ENCODE measurements around the gene ZNF516.

ZNF516 gene

DNA sequence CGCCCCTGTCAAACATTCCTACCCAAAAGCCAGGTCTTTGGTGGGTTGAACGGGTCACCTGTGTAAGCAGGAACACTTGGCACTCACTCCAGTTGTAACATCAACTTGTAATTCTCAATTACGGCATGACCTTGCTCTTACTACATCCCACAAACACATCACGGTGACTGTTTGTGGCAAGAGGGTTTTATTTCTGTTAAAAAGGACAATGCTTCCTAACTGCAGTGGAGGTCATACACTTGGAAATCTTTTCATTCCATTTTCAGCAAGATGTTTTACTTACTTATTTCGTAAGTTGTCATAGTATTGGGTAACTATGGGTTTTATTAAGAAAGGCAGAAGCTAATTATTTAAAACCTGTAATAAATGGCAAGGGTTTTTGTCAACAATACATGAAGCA lies 126.1 kb downstream of the ZNF516 start:
- in situ Hi-C loops (cut with HindIII; ENCODE audit: low sequenced_read_pairs): no loop called here

DNA sequence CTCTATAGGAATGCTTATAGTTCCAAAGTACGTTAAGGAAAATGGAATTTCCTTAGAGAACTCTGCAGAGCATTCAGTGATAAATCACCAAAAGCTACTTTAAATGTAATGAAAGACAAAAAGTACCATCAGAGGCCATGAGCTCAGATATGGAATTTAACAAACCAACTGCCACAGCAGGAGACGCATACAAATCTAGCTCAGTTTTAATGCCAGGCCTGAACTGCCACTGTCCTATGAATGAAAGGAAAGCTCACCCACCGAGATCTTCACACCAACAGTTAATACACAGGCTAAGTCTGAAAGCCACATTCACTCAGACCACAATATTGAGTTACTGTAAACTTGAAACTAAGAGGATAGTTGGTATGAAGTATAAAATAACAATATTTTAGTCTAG lies 126.8 kb downstream of the ZNF516 start:
- in situ Hi-C loops (cut with HindIII; ENCODE audit: low sequenced_read_pairs): no loop called here

DNA sequence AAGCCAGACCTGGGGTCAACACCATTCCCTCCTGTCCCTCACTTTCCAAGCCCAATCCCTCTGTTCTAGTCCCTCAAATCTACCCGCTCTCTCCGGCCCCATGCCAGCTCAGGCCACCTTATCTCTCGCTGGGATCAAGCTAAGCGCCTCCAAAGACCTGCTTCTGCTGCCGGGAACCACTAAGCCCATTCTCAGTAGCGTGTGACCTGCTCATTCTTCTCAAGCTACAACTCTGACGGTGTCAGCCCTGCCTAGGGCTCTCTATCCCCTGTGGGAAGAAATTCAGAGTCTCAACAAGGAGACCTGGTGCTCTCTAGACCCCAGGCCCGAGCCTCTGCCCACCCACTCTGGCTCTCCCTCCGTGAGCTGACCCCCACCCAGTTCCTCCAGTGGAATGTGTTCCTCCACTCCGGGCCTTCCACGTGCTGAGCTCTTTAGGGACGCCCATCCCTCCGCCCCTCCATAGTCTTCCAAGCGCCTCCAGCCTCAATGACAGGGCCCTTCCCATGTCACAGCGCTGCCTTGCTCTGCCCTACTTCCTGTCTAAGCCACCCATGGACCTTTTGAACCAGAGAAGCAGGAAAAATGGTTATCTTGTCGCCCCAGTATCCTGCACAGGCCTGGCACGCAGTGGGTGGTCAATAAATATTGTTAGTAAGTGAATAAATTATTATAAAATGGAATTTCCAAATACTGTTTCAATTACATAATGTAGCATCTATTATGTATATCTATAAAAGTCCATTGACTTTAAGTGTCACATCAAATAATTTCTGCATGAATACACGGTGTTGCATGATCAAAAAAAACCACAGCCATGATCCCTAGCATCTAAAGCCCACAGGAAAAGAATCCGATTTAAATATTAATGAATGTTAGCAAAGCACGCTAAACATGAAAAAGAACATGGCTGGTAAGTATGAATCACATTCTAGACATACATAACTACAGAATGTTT lies 127.6 kb downstream of the ZNF516 start:
- in situ Hi-C loops (cut with HindIII; ENCODE audit: low sequenced_read_pairs): no loop called here

DNA sequence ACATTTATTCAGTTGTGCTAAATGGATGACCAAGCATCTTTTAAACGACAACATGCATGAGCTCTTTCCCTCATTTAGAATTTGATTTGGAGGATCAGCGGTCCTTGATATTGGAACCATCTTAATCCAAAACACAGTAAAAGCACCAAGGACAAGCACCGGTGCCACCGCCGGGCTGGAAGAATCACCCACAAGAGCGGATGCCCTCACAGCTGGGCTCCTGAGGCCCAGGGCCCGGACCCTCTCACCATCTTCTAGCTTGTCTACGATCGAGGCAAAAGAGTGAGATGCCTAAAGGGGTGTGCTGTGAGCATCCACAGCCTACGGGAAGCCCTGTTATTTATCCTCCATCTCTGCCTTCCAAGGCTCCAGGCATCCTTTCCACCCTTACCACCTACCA lies 129.5 kb downstream of the ZNF516 start:
- in situ Hi-C loops (cut with HindIII; ENCODE audit: low sequenced_read_pairs): no loop called here

DNA sequence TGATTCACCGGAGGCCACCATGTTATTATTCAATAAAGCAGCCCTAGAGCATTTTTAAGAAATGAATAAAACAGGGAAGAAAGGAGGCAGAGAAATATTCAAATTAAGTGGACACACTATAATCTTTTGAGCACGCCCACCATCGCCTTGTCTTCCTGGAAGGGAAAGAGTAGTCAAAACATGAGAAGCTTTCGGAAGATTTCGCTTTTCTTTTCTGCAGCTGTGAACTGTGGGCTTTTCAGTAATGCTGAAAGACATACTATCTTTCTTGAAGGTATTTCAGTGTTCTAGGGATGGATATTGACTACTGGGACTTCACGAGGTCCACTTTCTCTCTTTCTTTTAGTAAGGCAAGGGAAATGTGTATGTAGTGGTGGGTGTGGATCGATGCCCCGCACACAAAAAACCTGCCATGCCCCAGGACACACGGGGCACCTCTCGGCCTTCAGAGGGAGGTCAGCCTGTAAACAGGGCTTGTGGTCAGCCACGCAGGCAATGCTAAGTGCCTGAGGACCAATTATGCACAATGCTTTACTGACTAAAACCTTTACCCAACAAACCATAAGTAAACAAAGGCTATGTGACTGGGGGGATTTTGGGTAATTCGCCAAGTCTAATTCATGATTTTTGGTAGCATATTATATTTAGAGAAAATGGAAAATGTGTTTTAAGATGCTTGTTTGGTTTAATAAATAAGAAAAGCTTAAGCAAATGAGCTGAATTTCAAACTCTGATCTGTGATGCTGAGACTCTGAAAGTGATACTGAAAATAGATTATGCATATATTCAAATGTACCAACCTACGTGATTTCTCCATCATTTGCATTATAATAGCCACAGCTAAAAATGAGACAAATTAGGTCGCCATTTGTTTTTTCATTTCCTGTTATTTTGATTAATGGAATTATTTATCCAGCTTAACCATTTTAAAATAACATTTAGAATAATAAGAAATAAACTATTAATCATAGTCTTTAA lies 130.5 kb downstream of the ZNF516 start:
- in situ Hi-C loops (cut with HindIII; ENCODE audit: low sequenced_read_pairs): no loop called here

DNA sequence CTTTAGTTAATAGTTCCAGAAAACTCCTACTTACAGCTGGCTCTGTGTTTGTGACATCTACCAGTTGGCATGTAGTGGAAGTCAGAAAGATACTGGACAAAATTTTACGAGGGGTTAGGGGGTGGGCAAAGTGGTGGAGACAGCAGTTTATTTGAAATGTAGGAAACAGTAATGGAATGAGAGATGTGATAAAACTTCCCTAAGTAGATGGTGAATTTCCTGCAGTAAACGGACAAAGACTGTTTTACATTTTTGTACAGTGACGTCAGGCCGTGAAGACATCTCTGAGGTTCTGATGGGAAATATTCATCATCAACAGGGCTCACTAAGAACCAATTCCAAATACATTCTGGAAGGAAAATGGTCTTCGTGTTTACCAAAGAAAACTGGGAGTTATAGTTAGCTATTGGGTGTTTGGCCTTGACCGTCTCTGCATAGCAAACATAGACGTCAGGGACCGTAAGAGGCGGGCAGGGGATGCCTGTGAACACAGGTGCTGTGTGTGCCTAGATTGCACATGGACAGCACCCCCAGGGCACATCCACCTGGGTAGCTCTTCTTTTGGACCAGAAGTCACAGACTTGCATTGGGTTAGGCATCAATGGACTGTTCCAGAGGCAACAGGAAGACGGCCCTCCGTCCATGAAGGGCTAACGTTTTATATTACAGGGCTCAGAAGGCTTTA lies 131.5 kb downstream of the ZNF516 start:
- in situ Hi-C loops (cut with HindIII; ENCODE audit: low sequenced_read_pairs): no loop called here

DNA sequence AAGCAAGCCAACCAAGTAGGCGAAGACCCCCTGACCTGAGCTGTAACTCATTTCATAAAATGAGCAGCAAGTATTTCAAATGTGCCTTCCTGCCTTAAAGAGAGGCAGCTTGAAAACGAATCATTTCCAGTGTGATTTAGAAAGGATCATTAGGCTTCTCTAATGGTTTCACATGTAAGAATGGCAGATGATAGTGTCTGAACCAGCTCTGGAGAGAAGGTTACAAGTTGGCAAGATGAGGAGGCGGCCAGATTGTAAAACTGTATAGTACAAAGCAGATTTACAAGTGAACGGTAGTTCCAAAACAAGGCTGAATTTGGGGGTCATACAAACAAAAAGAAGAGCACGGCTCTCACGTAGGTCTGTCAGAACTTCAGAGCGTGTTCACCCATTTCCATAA lies 132.4 kb downstream of the ZNF516 start:
- in situ Hi-C loops (cut with HindIII; ENCODE audit: low sequenced_read_pairs): no loop called here

DNA sequence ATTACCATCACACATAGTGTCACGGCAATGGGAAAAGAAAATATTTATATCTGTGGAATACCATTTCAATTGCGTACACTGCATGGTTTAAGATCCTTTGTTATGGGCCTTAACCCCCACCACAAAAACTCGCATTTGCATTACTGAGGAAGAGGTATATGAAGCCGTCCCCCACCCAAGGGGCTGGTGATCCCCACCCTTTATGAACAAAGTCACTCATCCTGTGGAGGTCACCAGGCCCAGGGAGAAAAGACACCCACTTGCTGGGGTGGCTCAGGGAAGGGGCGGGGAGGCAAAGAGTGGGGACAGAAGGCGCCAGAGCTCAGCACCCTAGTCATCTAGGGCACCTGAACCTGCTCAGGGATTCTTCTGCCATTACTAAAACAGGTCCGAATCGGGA lies 133.8 kb downstream of the ZNF516 start:
- in situ Hi-C loops (cut with HindIII; ENCODE audit: low sequenced_read_pairs): no loop called here

DNA sequence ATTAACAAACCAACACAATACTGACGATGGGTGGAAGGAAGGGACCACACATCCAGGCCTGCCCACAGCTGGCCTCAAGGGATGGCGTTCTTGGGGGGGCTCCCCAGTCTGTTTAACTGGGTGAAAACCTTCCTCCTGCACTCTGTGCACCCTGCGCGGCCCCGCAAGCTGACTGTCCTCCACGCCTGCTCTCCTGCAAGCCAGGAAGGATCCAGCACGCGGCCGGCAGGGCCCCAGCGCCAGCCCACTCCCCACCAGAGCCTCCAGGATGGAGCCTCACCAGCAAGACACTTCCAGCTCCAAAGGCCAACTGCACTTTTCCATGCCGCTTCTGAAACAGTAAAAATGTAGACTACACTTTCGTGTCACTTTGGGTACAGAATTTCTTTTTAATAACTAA lies 135.1 kb downstream of the ZNF516 start:
- in situ Hi-C loops (cut with HindIII; ENCODE audit: low sequenced_read_pairs): no loop called here

DNA sequence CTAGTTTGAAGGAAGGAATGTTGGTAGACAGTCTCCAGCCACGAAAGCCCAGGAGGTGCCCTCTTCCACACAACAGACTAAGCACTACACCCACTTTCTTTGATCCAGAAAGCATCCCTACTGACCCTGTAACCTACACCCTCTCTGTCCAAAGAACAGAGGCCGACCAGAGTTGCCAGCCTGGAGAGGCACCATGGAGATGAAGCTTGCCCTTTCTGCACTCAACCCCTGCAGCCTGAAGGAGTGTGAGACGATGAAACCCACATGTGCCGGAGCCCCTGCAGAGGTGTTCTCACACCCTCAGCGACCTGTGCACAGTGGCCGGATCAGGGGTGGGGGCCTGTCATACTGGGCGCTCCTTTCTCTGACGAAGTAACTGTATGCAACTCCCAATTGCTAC lies 136.3 kb downstream of the ZNF516 start:
- in situ Hi-C loops (cut with HindIII; ENCODE audit: low sequenced_read_pairs): no loop called here

DNA sequence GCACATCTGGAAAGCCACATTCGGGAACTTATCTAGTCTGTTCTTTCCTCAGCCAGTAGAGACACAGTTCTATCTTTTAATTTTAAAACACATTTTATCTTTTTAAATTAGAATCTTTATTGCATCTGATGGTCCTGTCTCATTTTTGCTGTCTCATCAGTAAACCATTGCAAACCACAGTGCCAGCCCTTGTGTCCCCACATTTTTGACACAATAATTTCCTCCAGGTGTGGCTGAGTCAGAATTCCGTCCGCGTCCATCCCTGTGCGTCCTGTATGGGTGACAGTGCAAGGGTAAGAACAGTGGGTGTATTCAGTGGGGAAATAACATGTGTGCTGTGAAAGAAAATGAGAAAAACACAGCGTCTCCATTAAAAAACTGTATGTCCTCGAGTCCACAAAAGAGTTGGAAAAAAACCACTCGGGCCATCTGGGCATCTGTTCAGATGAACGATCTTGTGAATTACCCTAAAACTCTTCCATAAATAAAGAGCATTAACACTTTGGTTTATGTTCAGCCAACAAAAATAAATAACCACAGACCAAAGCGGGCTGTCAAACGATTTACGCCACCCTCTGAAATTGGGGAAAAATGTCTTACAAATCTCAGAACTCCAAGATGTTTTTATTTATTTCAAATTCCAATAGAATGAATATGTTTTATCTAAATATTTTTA lies 137.3 kb downstream of the ZNF516 start:
- in situ Hi-C loops (cut with HindIII; ENCODE audit: low sequenced_read_pairs): no loop called here

DNA sequence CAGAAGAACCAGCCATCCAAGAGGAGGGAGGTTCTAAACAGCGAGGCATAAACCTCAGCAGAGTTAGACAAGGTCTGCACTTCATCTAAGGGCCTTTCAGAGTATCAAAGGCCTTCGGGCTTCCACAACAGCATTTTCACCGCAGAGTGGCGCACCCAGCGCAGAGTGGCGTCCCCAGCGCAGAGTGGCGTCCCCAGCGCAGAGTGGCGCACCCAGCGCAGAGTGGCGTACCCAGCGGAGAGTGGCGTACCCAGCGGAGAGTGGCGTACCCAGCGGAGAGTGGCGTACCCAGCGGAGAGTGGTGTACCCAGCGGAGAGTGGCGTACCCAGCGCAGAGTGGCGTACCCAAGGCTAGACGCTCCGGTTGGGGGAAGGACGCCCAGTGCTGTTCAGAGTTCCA lies 137.9 kb downstream of the ZNF516 start:
- in situ Hi-C loops (cut with HindIII; ENCODE audit: low sequenced_read_pairs): no loop called here

DNA sequence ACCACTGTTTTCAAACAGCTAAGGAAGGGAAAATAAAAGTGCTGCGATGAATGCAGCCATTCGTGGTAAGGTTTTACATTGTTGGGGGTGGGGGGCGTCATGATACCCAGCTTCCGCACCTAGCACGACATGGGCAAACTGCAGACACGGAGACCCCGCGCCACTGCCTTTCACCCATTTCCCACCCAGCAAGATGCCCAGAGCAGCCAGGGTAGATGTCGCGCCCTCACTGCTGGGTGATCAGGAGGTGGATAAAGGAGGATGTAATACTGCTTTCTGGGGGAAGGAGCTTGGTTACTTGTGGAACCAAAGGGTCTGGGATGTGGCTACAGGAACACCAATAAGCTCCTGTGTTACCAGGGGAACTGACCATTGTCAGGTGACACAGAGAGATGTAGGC lies 138.4 kb downstream of the ZNF516 start:
- in situ Hi-C loops (cut with HindIII; ENCODE audit: low sequenced_read_pairs): no loop called here

DNA sequence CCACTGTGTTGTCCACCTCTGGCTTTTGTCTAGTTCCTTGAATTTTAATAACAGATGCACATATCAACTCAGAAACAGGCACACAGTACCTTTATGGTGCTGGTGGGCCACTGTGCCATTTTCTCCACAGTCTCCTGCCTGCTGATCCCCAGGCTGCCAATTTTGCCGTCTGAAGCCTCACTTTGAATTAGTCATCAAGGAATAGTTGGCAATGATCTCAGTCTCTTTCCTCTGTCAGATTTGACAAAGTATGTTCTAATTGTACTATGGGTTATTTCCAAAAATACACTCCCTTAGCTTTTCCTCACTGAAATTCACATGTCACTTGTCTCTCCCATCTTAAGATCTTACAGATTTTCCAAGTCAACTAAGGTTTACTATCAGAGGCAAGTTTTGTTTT lies 140.7 kb downstream of the ZNF516 start:
- in situ Hi-C loops (cut with HindIII; ENCODE audit: low sequenced_read_pairs): no loop called here

DNA sequence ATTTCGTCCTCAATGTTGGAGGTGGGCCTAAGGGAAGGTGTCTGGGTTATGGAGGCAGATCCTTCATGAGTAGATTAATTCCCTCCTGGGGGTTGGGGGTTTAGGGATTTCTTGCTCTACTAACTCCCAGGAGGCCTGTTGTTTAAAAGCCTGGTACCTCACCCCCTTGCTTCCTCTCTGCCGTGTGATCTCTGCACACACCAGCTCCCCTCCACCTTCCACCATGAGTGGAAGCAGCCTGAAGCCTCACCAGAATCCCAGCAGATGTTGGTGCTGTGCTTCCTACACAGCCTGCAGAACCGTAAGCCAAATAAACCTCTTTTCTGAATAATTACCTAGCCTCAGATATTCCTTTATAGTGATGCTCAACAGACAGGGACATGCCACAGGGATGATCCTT lies 141.5 kb downstream of the ZNF516 start:
- in situ Hi-C loops (cut with HindIII; ENCODE audit: low sequenced_read_pairs): no loop called here

DNA sequence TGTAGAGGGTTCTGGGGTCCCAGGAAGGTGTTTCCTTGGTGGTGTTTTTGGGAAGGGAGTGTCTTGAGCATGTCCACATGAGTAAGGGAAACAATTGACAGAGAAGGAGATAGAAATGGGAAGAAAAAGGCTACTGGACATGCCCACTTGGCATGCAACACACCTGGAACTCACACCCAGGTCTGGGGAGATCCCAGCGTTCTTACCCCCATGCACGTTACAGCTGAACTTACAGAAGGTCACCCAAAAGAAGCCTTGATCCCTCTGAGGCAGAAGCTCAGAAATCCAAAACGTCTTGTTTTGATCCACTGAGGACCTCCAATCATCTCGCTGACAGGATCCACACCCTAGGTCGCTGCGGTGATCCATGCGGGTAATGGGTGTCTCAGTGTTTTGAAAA lies 142.0 kb downstream of the ZNF516 start:
- in situ Hi-C loops (cut with HindIII; ENCODE audit: low sequenced_read_pairs): no loop called here

DNA sequence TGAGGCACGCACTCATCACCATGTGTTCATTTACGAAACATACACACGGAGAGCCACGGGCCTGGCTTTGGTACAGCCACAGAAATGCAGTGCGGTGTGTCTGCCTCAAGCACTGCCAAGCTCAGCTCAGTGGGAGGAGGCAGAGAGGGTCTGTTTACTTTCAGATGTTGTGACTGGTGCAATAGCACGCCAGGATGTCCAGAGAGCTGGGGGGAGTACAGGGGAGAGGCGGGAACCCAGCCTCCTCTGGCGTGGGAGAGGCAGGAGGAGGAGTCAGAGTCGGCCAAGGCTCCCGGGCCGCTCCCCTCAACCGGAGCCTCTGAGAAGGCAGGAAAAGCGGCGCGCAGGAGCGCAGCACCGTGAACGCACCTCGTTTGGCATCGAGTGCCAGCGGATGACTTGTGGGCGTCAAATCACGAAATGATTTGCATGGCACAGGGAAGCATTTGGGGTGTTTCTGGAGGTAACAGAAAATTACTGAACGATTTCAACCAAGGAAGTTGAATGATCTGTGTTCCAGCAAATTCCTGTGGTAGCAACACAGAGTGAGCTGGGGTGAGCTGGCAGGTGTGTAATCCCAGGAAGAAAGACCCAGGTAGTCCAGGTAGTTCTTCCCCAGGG lies 143.0 kb downstream of the ZNF516 start:
- in situ Hi-C loops (cut with HindIII; ENCODE audit: low sequenced_read_pairs): no loop called here

DNA sequence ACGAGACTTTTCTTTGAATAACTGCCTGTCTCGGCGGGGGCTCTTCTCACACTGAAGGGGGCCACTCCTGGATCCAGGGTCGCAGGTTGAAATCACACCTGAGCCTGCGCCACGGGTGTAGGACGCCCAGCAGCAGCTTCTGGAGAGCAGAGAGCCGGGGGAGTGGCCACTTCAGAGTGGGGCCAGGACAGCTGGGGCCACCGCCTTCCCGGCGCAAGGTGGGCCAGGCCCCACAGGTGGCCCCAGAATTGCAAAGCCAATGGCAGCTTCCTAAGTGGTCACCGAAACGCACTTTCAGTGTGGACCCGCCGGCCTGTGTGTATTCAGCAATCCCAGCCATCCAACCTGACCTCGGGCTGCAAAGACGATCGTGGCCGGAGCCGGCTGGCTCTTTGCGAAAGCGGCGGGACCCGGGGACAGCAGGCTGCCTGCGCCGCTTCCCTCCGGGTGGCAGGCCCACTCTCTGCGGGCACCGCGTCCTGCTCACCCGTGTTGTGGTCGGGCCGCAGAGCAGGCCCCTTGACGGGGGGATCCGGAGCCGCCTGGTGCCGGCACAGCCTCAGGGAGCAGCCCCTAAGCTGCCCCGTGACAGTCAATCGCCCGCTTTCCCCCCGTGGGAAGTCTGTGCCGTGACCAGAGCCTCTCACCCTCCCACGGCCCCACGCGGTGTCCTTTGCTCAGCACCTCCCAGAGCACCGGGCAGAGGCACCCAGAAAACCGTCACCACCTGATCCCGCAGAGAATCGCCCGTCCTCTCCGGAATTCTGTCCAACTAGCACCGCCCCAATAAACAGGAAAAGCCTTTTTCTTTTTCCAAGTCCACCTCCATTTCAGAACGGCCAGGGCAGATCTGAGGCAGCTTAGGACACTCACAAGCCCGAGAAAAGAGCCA lies 144.7 kb downstream of the ZNF516 start:
- in situ Hi-C loops (cut with HindIII; ENCODE audit: low sequenced_read_pairs): no loop called here

DNA sequence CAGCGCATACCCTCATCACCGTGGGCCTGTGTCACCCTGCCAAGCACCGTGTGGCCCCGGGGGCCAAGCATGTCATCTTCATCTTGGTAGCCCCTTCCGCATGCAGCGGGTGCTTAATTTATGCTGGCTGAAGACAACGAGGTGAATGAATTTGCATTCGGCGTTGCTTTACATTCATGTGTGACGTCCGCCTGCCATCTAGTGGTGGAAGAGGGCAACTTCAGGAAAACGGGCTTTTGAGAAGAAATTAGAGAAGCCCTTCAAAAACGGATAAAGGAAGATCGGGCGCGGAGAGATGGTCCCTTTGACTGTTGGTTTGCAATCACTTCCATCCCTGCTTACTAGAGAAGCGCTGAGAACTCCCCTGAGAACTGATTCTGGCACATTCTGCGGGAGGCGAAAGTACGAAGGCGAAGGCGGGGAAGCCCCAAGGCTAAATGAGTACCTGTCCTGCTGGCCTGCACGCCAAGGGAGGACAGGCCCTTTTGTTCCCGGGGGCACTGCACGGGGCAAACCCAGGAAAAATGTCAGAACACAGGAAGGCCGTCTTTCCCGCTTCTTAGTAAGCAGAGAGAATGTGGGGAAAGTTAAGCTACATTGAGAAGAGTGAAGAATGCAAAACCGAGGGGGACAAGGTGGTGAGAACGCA lies 145.9 kb downstream of the ZNF516 start:
- in situ Hi-C loops (cut with HindIII; ENCODE audit: low sequenced_read_pairs): no loop called here

Data from endothelial cell of hepatic sinusoid (primary cell).